Loucy (cell line): ENCODE measurements around the gene DSE.

ENCODE experiments used
- H2AFZ ChIP-seq: fragments of 200-600 bp; sonication (generic); 2 replicates; pipeline ENCODE4 v1.6.0; 2016; ENCODE audit warnings: antibody characterized with exemption, mild to moderate bottlenecking, low read length, moderate library complexity
- H3F3A ChIP-seq: fragments of 200-600 bp; 2 replicates; pipeline ENCODE4 v1.6.0; 2016; ENCODE audit warnings: antibody characterized with exemption, low read depth, mild to moderate bottlenecking
- H3K27me3 ChIP-seq: fragments of 200-600 bp; sonication (generic); 2 replicates; pipeline ENCODE4 v1.6.1; 2014; ENCODE audit warnings: low read length, mild to moderate bottlenecking; ENCODE audit not compliant: insufficient read depth, poor library complexity, severe bottlenecking
- H3K36me3 ChIP-seq: fragments of 200-600 bp; sonication (generic); 2 replicates; pipeline ENCODE4 v1.6.1; 2016; ENCODE audit warnings: low read length; ENCODE audit not compliant: insufficient read depth
- H3K4me1 ChIP-seq: fragments of 200-600 bp; sonication (generic); 2 replicates; pipeline ENCODE4 v1.5.1; 2014; ENCODE audit warnings: low read length, mild to moderate bottlenecking; ENCODE audit not compliant: insufficient read depth, poor library complexity, severe bottlenecking
- H3K4me2 ChIP-seq: fragments of 200-600 bp; sonication (generic); 2 replicates; pipeline ENCODE4 v1.6.0; 2014; ENCODE audit warnings: antibody characterized with exemption, low read length, low read depth, mild to moderate bottlenecking; ENCODE audit not compliant: poor library complexity, severe bottlenecking
- H3K4me3 ChIP-seq: fragments of 200-600 bp; sonication (generic); 2 replicates; pipeline ENCODE4 v1.5.1; 2014; ENCODE audit warnings: low read length, mild to moderate bottlenecking, mixed read lengths; ENCODE audit not compliant: poor library complexity, severe bottlenecking
- H3K79me2 ChIP-seq: fragments of 200-600 bp; sonication (generic); 2 replicates; pipeline ENCODE4 v1.6.1; 2014; ENCODE audit warnings: low read length; ENCODE audit not compliant: insufficient read depth
- H3K9ac ChIP-seq: fragments of 200-600 bp; sonication (generic); 2 replicates; pipeline ENCODE4 v1.6.0; 2014; ENCODE audit warnings: mild to moderate bottlenecking, low read depth, low read length, moderate library complexity; ENCODE audit not compliant: poor library complexity, severe bottlenecking
- H3K9me2 ChIP-seq: fragments of 200-600 bp; sonication (generic); replicated peaks from 2 replicates; pipeline ENCODE4 v1.6.1; 2016; ENCODE audit warnings: low read depth, low read length, mixed read lengths
- H3K9me3 ChIP-seq: fragments of 200-600 bp; sonication (generic); 2 replicates; pipeline ENCODE4 v1.6.1; 2014; ENCODE audit warnings: mild to moderate bottlenecking, antibody characterized with exemption, low read length, low read depth; ENCODE audit not compliant: insufficient read depth
- H4K20me1 ChIP-seq: fragments of 200-600 bp; sonication (generic); 2 replicates; pipeline ENCODE4 v1.6.0; 2014; ENCODE audit warnings: antibody characterized with exemption, low read length, mild to moderate bottlenecking; ENCODE audit not compliant: insufficient read depth, poor library complexity, severe bottlenecking
- CTCF ChIP-seq: fragments of 200-600 bp; sonication (generic); conservative IDR thresholded peaks from 2 replicates; pipeline ENCODE4 v1.5.1; 2014; ENCODE audit warnings: mild to moderate bottlenecking, antibody characterized with exemption, low read length
- EZH2phosphoT487 ChIP-seq: fragments of 200-600 bp; IDR thresholded peaks from 2 replicates; pipeline ENCODE4 v1.6.1; 2018; ENCODE audit warnings: antibody characterized with exemption, mild to moderate bottlenecking, moderate library complexity, borderline replicate concordance

The DSE gene

GRCh38 chr6:116434056-116434725 lies 63.4 kb downstream of the DSE start:
- Histone ChIP-seq H3K9me2 (no peaks in the 10 kb centered on the region), H3K36me3 (no peaks in the 10 kb centered on the region), H3K4me3 (no peak overlapping the region), H3F3A (no peaks in the 10 kb centered on the region), H3K4me2 (no peak overlapping the region), H3K9ac (no peak overlapping the region), H3K79me2 (no peaks in the 10 kb centered on the region), H3K9me3 (no peaks in the 10 kb centered on the region), H3K27me3 (no peaks in the 10 kb centered on the region), H4K20me1 (no peaks in the 10 kb centered on the region), H3K4me1 (no peaks in the 10 kb centered on the region), H2AFZ (no peak overlapping the region)
- TF ChIP-seq EZH2phosphoT487 (no peak), CTCF (no peak)

GRCh38 chr6:116436586-116436985 lies 65.8 kb downstream of the DSE start:
- Histone ChIP-seq H3K36me3 (no peaks in the 10 kb centered on the region), H3K4me3 (no peak overlapping the region)
- TF ChIP-seq CTCF (no peak), EZH2phosphoT487 (no peak)

GRCh38 chr6:116437656-116438055 lies 66.9 kb downstream of the DSE start:
- TF ChIP-seq CTCF (no peak), EZH2phosphoT487 (no peak)
- Histone ChIP-seq H3K9ac (no peak overlapping the region), H3K27me3 (no peaks in the 10 kb centered on the region), H3K4me1 (no peaks in the 10 kb centered on the region), H3K4me3 (no peak overlapping the region), H3K9me2 (no peaks in the 10 kb centered on the region), H3K4me2 (no peak overlapping the region), H3K36me3 (no peaks in the 10 kb centered on the region), H2AFZ (no peak overlapping the region), H4K20me1 (no peaks in the 10 kb centered on the region), H3K79me2 (no peaks in the 10 kb centered on the region), H3K9me3 (no peaks in the 10 kb centered on the region), H3F3A (no peaks in the 10 kb centered on the region)

More at GRCh38 chr6:116436586-116436985, 65.8 kb downstream of the DSE start:
- H2AFZ ChIP-seq: no peak overlapping the region
- no peaks in the 10 kb centered on the region for H3K79me2 ChIP-seq
- H3K9me2 ChIP-seq: no peaks in the 10 kb centered on the region
- H3K4me2 ChIP-seq: no peak overlapping the region
- H3K27me3 ChIP-seq: no peaks in the 10 kb centered on the region
- no peaks in the 10 kb centered on the region for H4K20me1 ChIP-seq
- no peak overlapping the region for H3K9ac ChIP-seq
- H3F3A ChIP-seq: no peaks in the 10 kb centered on the region
- no peaks in the 10 kb centered on the region for H3K9me3 ChIP-seq
- H3K4me1 ChIP-seq: no peaks in the 10 kb centered on the region
